GM21360 (cell line): ENCODE results near the gene GABRR3.

Source experiments
- ATAC-seq: cut with Tn5 transposase; IDR thresholded peaks from one replicate; pipeline ENCODE4 v1.9.1; 2021; ENCODE audit warnings: mild to moderate bottlenecking, moderate library complexity; ENCODE audit not compliant: unreplicated experiment

GABRR3 gene

DNA sequence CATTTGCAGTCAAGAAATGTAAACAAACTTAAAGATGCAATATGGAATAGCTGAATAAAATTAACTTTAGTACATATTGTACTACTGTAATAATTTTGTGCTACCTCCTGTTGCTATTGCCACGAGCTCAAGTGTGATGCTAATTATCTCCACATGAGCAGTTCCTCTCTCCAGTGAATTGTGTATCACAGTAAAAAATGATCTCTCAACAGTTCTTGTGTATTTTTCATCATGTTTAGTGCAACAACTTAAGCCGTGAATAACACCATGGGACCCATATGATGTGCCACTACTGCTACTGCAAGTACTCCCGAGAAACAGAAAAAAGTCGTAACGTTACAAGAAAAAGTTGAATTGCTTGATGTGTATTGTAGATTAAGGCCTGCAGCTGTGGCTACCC, 75.2 kb downstream of the GABRR3 start:
- ATAC-seq: no peak

DNA sequence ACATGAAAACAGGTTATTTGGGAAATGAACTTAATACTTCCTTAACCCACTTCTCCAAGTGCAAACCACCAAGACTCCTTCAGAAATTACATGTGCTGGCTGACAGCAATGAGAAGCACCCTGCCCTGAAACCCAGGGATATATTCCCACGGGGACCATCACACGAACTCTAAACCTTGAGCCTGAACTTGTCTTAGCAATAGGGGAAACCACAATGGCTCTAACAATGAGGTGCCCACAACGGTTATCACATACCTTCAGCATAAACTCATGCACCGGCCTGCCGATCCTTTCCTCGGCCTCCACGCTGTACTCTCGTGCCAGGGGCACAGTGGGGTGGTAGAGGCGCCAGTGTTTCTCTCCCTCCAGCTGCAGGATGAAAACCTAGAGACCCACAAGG, 76.3 kb downstream of the GABRR3 start:
- ATAC-seq: no peak

DNA sequence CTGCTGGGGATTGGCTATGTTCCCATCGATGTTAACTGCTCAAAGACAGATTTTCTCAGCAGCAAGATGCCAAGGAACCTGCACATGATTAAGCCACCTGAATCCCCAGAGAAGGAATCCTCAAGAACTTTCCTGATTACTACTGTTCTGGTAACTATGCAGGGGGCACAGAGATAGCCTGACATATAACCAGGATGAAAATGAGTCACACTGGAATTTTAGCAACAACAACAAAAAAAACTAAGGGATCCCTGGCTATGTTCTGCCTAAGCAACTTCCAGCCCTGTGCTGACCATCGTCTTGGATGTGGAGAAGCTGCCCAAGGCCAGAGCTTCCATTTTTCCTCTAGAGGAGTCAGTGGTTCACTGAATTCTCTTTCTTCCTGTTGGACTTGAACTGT, 76.7 kb downstream of the GABRR3 start:
- no peak for ATAC-seq

DNA sequence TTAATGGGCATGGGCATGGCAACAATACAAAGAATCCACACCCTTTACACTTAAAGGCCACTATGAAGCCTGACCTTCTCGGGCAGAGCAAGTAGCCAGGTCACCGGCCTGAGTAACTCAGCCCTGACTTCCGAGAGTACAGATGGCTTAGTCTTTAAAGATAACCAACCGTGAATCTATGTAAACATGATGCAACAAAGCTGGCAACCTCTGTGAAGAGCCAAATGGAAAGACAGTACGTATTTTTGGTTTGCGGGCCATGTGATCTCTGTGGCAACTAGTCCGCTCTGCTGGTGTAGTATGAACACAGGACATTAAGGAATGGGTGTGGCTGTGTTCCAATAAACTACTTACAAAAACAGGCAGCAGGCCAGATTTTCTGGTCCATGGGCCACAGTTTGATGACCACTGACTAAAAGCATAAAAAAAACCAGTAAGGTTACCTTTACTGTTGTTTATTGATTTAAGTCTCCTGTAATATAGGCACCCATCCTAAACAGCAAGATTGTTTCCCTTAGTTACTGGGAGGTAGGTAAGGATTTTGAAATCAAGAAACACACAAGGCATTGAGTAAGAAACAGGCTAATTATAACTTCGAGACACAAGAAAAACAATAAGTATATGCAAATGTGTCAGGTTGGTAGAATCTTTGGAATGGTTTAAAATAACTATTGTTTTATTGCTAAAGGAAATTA, 77.4 kb downstream of the GABRR3 start:
- no peak for ATAC-seq

DNA sequence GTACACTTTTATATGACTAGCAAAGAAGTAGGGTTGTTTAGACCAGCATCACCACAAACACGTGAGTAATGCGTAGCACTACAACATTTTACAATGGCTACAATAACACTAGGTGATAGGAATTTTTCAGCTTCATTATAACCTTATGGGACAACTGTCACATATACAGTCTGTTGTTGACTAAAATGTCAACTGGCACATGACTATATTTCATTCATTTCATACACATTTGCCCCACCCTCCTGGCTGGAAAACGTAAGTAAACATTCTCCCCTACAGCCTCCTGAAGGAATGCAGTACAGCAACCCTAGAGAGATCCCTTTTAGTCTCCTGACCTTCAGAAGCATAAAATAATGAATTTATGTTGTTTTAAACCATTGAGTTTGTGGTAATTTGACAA, 79.1 kb downstream of the GABRR3 start:
- ATAC-seq: no peak

DNA sequence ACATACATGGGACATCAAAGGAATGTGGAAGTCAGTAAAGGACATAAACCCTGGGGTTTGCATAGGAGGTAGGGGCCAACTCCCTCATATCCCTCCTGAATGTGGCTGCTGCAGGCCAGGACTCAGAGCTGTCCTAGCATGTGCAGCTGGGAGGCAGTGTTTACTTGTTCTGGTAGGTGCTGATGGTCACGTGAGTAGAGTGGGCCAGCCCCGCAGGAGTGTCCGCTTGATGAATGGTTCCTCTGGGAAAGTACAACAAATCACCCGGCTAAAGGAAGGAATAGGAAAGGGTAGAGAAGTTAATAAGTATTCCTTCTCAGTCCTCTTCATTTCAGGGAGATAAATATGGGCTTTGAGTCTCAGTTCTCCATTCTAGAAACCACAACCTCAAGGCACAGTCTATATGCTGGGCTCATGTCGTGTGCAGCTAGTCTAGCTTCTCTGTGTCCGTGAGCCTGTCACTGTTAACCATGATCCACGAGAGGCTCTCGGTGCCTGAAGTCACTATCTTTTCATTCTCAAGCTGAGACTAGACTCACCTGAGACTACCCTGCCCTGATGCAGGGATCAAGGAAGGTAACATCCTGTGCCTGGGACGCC, 80.8 kb downstream of the GABRR3 start:
- ATAC-seq: peak; percentile 58

DNA sequence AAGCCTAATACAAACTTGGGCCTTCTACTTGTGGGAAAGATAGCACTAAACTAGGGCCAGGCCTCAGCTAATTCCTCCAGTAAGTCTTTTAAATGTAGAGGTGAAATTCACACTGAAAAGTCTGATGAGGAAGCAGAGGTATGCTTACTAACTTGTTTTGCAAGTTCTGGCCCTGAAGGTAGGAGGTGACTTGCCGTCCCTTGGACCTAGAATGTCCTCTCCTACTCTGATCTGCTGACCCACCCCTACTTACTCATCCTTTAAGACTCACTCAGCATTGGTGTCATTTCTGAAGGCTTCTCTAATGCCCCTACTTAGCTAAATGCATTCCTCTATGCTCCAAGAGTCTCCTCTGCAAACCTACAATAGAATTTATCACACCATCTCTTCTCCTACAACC, 82.2 kb downstream of the GABRR3 start:
- ATAC-seq: no peak

DNA sequence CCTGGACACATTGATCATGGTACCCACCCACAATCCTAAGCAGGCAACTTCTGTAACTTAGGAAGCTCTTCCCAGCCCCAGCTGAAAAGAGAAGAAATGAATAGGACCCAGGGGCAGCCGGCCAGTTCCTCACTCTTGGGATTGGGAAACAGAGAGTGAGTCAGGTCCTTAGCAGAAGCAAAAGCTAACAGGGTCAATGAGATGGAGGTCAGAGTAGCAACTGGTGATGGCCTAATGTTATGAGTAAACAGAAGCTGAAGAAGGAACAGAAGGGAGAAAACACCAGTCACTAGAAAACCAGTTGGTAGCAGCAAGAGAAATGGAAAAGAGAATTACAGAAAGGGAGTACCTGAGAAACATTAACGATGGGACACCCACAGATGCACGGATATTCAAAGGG, 82.8 kb downstream of the GABRR3 start:
- no peak for ATAC-seq

DNA sequence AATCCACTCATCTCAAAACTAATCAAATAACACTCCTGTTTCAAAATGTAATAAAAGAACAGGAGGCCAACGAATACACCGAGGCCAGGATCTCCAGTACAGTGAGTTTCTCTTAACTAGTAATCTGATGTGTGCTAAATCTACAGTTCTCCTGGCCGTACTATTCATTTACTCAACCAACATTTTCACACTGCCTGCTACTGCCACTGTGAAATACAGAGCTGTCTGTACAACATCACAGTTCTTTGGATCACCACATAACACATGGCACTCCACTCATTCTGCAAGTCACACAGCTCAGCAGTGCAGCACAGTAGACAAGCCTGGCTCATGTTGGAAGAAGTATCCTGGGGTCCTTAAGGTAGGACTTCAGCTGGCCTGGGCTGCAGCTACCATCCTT, 84.8 kb downstream of the GABRR3 start:
- ATAC-seq: no peak

DNA sequence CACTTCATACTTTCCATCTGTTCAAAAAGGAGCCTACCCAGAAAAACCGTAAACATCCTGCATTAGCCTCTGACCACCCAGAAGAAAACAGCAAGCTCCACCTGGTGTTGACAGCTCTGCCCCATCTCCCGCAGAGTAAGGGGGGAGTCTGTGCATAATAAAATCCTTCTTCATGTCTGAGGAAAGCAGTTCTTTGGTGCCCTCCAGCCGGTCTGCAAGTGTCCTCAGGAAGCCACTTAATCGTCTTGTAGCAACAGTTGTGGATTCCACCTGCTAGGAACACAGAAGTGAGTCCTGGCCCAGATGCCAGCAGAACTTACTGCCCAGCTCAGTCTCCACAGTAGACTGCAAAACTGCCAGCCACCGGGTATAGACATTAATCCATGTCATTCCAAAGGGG, 85.4 kb downstream of the GABRR3 start:
- no peak for ATAC-seq

DNA sequence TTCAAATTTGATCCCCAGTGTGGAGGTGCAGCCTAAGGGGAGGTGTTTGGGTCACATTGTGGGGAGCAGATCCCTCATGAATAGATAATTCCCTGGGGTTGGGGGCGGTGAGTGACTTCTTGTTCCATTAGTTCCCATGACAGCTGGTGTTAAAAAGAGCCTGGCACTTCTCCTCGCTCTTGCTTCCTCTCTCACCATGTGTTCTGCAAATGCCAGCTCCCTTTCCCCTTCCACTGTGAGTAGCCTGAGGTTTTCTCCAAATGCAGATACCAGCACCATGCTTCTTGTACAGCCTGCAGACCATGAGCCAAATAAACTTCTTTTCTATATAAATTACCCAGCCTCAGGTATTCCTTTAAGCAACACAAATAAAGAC, 86.0 kb downstream of the GABRR3 start:
- no peak for ATAC-seq

DNA sequence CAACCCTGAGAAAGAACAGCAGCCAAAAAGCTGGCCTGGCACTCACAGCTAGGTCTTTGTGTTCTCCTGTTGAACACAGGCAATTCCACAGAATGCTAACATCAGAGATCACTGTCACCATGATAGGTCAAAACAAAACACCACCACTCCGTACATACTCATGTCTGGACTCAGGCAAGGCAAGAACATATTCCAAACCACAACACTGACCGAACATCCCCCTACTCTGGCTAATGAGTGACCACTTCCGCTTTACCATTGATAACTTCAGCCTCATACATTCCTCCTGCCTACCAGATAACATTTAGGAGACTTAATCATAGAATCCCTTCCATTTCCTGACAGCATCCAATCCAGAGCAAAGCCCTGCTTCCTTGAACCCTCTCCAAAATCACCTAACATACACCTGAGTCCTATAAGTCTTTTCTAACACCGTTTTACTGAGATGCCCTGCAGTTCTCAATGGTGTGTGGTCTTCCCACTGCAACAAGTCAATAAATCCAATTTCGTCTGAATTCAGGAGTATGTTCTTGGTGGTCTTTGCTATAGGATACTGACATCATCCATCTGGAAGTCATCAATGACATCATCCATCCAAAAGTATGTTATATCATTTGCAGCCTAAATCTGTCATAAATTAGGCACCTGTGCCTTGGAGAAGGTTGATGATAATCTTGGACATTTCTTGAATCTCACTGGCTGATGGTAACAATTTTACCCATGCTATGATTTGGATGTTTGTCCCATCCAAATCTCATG, 86.6 kb downstream of the GABRR3 start:
- no peak for ATAC-seq

DNA sequence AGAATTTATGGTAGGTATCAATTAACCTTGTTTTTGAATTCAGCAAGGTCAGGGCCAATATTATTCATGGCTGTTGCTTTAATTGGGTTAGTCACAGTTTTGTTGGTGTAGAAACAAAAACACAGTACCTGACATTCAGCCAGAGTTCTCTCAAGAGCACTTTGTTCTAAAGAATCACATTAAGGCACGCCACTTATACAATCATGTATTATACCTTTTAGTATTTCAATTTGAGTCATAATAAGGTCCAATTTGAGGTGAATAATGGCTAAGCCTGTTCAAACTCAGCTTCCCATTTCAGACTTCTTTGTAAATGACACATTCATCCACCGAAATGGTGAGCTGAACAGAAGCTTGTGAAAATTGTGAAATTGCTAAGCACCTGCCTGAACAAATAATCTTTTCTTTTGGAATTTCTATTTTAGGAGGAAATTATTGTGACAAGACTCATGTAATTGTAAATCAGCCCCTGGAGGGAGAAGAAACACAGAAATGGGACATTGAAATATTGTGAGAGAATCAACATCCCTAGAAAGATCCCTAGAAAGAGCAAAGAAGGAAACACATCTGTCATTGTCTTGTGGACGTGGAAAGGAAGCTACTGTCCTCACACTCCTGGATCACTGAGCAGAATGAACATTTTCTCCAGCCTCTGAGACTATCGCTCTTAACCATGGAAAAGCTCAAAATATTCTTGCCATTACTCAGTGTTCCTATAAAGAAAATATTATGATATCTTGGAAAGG, 92.1 kb downstream of the GABRR3 start:
- ATAC-seq: no peak

DNA sequence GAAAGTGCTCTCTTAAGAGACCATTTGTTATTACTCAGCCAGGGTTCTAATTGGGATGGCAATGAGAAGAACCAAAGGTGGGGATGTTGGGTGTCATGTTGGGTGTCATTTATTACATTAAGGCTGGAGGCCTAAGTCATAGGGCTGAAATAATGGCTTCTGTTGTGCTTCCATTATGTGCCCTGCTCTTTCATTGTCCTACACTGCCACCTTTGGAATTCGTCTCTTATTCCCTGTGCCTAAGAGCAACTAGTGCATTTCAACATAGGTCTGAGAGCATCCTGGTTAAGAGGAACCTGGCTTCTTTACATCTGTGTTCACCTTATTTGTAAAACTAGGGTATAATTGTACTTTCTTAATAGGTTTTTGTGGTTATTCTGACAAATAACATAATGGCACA, 95.1 kb downstream of the GABRR3 start:
- no peak for ATAC-seq

DNA sequence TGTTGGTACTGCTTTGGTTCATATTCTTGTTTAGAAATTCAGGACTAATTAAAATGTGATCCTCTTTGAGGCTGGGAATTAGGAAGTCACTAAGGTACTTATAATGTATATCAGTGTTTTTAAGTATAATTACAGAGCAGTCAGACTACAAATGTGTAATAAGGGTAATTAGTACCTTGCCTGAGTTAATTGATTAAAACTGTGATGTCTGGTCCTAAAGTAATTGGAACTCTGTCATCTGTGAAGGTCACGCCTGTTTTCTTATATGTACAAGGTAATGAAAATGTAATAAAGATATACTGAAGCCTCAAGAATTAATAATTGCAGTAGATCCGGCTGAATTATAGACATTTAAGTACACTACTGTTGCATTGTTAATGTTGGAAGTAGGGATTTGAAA, 95.7 kb downstream of the GABRR3 start:
- ATAC-seq: no peak

DNA sequence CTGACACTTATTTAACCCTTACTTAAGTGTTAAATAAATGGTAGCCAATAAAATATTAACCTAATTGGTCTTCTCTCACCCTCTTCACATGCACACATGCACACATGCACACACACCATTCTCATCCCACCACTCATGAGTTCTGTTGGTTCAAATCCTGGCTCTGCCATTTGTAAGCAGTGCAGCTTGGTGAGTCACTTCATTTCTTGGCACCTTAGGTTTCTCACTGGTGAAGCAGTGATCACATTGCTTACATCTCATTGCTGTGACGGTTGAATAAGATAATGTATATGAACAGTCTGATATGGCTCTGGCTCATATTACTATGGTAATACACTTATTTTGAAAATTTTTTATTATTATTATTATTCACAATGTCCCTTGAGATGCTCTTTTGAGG, 96.7 kb downstream of the GABRR3 start:
- ATAC-seq: no peak

DNA sequence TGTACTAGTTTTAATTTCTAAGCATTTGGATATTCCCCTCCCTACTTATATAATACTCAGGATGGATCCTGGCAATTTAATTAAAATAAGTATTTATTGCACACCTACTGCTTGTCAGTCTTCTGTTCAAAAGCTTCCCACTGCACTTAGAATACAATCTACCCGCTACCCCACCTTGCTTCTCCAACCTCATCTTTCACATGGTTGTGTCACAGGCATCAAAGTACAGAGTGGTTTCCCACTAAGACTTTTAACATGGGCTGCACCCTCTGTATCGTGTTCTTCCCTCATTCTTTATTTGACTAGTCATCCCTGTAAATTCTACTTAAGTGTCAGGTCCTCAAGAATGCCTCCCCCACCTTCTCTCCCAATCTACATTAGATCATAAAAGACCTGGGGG, 97.9 kb downstream of the GABRR3 start:
- no peak for ATAC-seq

DNA sequence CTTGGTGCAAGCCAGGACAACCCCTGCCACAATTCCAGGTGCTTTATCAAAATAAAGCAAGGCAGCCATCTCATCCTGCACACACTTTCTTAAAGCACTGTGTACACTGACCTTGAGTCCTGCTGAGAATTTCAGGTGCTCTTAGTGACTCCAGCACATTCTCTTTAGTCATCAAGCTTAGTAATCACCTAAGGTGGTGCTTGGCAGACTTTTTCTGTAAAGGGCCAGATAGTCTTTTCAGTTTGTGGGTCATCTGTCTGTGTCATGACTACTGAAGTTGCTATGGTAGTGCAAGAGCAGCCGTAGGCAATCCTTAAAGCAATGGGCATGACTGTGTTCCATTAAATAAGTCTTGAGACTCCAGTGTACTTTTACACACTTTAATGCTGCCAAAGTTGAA, 99.3 kb downstream of the GABRR3 start:
- no peak for ATAC-seq
